Upper lobe of left lung (tissue), 6 donors: ENCODE measurements around the gene RHOT2. TPM values are rescaled to one million over a fixed set of nuclear protein-coding genes. Genes with fewer than 3 reads are reported as not detected.

ENCODE experiments used
- ATAC-seq, 2 donors: fragments of 200-7000 bp; cut with Tn5 transposase; one replicate each; pipeline ENCODE4 v1.9.1; 2022; ENCODE audit warnings: mild to moderate bottlenecking in 2 of 2, moderate library complexity in 2 of 2; ENCODE audit not compliant: low FRiP score in 2 of 2
- DNase-seq, 2 donors: peaks; one replicate each; pipeline ENCODE4 v3.0.0-alpha.2; 2019 to 2020
- H3K27ac ChIP-seq, 4 donors: fragments of 200-600 bp; sonication (generic); one replicate each; pipeline ENCODE4 v1.5.1; 2016 to 2019
- H3K27me3 ChIP-seq, 4 donors: fragments of 200-600 bp; sonication (generic); one replicate each; pipeline ENCODE4 v1.5.1; 2017 to 2019
- H3K36me3 ChIP-seq, 4 donors: fragments of 200-600 bp; sonication (generic); one replicate each; pipeline ENCODE4 v1.5.1; 2016 to 2019
- H3K4me1 ChIP-seq, 4 donors: fragments of 200-600 bp; sonication (generic); one replicate each; pipeline ENCODE4 v1.5.1; 2018 to 2019
- H3K4me3 ChIP-seq, 4 donors: fragments of 200-600 bp; sonication (generic); one replicate each; pipeline ENCODE4 v1.5.1; 2017 to 2019; ENCODE audit warnings: mild to moderate bottlenecking in 2 of 4, moderate library complexity in 1 of 4
- H3K9me3 ChIP-seq, 4 donors: fragments of 200-600 bp; sonication (generic); one replicate each; pipeline ENCODE4 v1.5.1; 2018 to 2019
- CTCF ChIP-seq, 6 experiments: fragments of 450-650 bp in 4 of 6; fragments of 200-600 bp in 2 of 6; sonication (generic) in 2 of 6; IDR thresholded peaks; one replicate each; pipeline ENCODE4 v1.5.1; 2016 to 2019; ENCODE audit warnings: antibody characterized with exemption in 6 of 6
- EP300 ChIP-seq, 4 donors: sonication (generic); formaldehyde crosslinking; IDR thresholded peaks; one replicate each; pipeline ENCODE4 v1.5.1; 2017; ENCODE audit warnings: antibody characterized with exemption in 4 of 4, control low read depth in 2 of 4
- POLR2A ChIP-seq, 4 donors: fragments of 450-650 bp; IDR thresholded peaks; one replicate each; pipeline ENCODE4 v1.5.1; 2016 to 2017; ENCODE audit warnings: antibody characterized with exemption in 4 of 4, mild to moderate bottlenecking in 2 of 4
- POLR2AphosphoS5 ChIP-seq, 2 donors: sonication (generic); formaldehyde crosslinking; IDR thresholded peaks; one replicate each; pipeline ENCODE4 v1.5.1; 2017; ENCODE audit warnings: antibody characterized with exemption in 2 of 2
- WGBS, 2 donors: methylation state at CpG; one replicate each; pipeline ENCODE4 v1.1.5; 2017 to 2018; 5-methylcytosine and 5-hydroxymethylcytosine counted together
- total RNA-seq, 6 donors: library from RNA; depleted of rRNA in 4 of 6; stranded (reverse); fragments of >200 nt in 4 of 6; gene quantifications; one replicate each; pipeline versions ENCODE4 v1.1.0 to v1.2.1, GENCODE V29; 2016 to 2021
- donor health status: DM: no; HTN: no; CAD: no; lungs with moderate emphysema.
- donor health status: DM: no; HTN: yes; CAD: no; lungs with severe emphysema.

RHOT2 gene
- total RNA-seq, 6 donors from 2014 or later = 53.0 to 535 (median 107) TPM

- TF ChIP-seq EP300 (IDR thresholded peaks at IDR 0.05) (no peak), POLR2A (IDR thresholded peaks at IDR 0.05) (no peak)
- no peak for ATAC-seq
- Histone ChIP-seq H3K36me3 (peaks cover 0 to 12% (median 7%) of the 10 kb centered on the region in 4 donors), H3K4me3 (no peak overlapping the region), H3K27me3 (no peaks in the 10 kb centered on the region), H3K27ac (no peak overlapping the region), H3K4me1 (peaks cover 17 to 27% (median 19%) of the 10 kb centered on the region in 4 donors), H3K9me3 (no peaks in the 10 kb centered on the region)
- 94% methylated on average over 14 to 21 of the region's 21 CpGs for WGBS, 2 donors
- no peak for DNase-seq
Observed at GRCh38 chr16:662597-662996, 5.3 kb upstream of the RHOT2 start.

GRCh38 chr16:666572-666971, 1.4 kb upstream of the RHOT2 start:
- no peaks in the 10 kb centered on the region for H3K27me3 ChIP-seq
- H3K4me1 ChIP-seq = peaks cover 16 to 24% (median 16%) of the 10 kb centered on the region in 4 donors
- no peak overlapping the region for H3K4me3 ChIP-seq
- peaks cover 15 to 26% (median 24%) of the 10 kb centered on the region in 4 donors for H3K36me3 ChIP-seq
- no peak for TF ChIP-seq POLR2AphosphoS5 (IDR thresholded peaks at IDR 0.05)
- no peak for TF ChIP-seq CTCF (IDR thresholded peaks at IDR 0.05)
- TF ChIP-seq POLR2A (IDR thresholded peaks at IDR 0.05) = no peak
- no peak for TF ChIP-seq EP300 (IDR thresholded peaks at IDR 0.05)
- DNase-seq = no peak
- ATAC-seq = no peak
- H3K27ac ChIP-seq = no peak overlapping the region
- H3K9me3 ChIP-seq = no peaks in the 10 kb centered on the region
- WGBS, 2 donors = 91 to 96% methylated on average over 6 to 13 of the region's 13 CpGs

GRCh38 chr16:667113-667779, 686 bp upstream of the RHOT2 start:
- peak in 1 of 2 donors; percentile 74 for DNase-seq
- H3K4me3 ChIP-seq = peak overlapping the region in 2 of 4 donors; percentile 100

GRCh38 chr16:668519-669171, 713 bp downstream of the RHOT2 start:
- peak overlapping the region; percentile 69 to 89 (median 87) for H3K27ac ChIP-seq
- TF ChIP-seq POLR2AphosphoS5 (IDR thresholded peaks at IDR 0.05) (no peak), CTCF (IDR thresholded peaks at IDR 0.05) (no peak)

More at GRCh38 chr16:667113-667779, 686 bp upstream of the RHOT2 start:
- no peak for ATAC-seq
- TF ChIP-seq EP300 (IDR thresholded peaks at IDR 0.05) = no peak
- TF ChIP-seq POLR2A (IDR thresholded peaks at IDR 0.05) = no peak
- no peak for TF ChIP-seq POLR2AphosphoS5 (IDR thresholded peaks at IDR 0.05)
- TF ChIP-seq CTCF (IDR thresholded peaks at IDR 0.05) = no peak
- H3K36me3 ChIP-seq = peaks cover 15 to 33% (median 31%) of the 10 kb centered on the region in 4 donors
- H3K4me1 ChIP-seq = peaks cover 15 to 21% (median 16%) of the 10 kb centered on the region in 4 donors
- 81 to 89% methylated on average over 9 to 20 of the region's 22 CpGs for WGBS, 2 donors
- H3K9me3 ChIP-seq = no peaks in the 10 kb centered on the region
- H3K27ac ChIP-seq = peak overlapping the region; percentile 69 to 89 (median 87)
- H3K27me3 ChIP-seq = no peaks in the 10 kb centered on the region

GRCh38 chr16:669666-670065, 1.7 kb downstream of the RHOT2 start:
- H3K27ac ChIP-seq = no peak overlapping the region

More at GRCh38 chr16:668519-669171, 713 bp downstream of the RHOT2 start:
- H3K36me3 ChIP-seq = peaks cover 24 to 47% (median 45%) of the 10 kb centered on the region in 4 donors
- DNase-seq (peak in 1 of 2 donors; percentile 82), ATAC-seq (peak in 1 of 2 donors; percentile 1)
- WGBS, 2 donors = 0 to 7% methylated on average over 2 to 23 of the region's 50 CpGs
- H3K4me1 ChIP-seq = peaks cover 15 to 21% (median 16%) of the 10 kb centered on the region in 4 donors
- peak overlapping the region; percentile 87 to 100 (median 100) for H3K4me3 ChIP-seq
- H3K9me3 ChIP-seq = no peaks in the 10 kb centered on the region
- no peaks in the 10 kb centered on the region for H3K27me3 ChIP-seq

More at GRCh38 chr16:669666-670065, 1.7 kb downstream of the RHOT2 start:
- H3K4me3 ChIP-seq = no peak overlapping the region
- DNase-seq = peak in 1 of 2 donors; percentile 67
- TF ChIP-seq CTCF (IDR thresholded peaks at IDR 0.05) (no peak), POLR2A (IDR thresholded peaks at IDR 0.05) (no peak), EP300 (IDR thresholded peaks at IDR 0.05) (no peak), POLR2AphosphoS5 (IDR thresholded peaks at IDR 0.05) (no peak)
- H3K4me1 ChIP-seq = peaks cover 15 to 28% (median 18%) of the 10 kb centered on the region in 4 donors
- H3K9me3 ChIP-seq = no peaks in the 10 kb centered on the region
- no peak for ATAC-seq
- no peaks in the 10 kb centered on the region for H3K27me3 ChIP-seq
- H3K36me3 ChIP-seq = peaks cover 24 to 52% (median 46%) of the 10 kb centered on the region in 4 donors
- 88 to 99% methylated on average over 9 to 13 of the region's 13 CpGs for WGBS, 2 donors
